Fibroblast of skin of right quadriceps (primary cell): ENCODE data around the gene PPFIBP1.
A peak's percentile ranks its signal among the peaks of the same experiment; 100 is the strongest.
"Not testable (repeated sequence)": the region's sequence is repeated elsewhere in the genome, so short reads cannot be mapped to it uniquely, and the experiment has no call there.

Experiments
- DNase-seq: peaks from one replicate; pipeline ENCODE4 v3.0.0-alpha.2; 2013

Gene PPFIBP1

DNA sequence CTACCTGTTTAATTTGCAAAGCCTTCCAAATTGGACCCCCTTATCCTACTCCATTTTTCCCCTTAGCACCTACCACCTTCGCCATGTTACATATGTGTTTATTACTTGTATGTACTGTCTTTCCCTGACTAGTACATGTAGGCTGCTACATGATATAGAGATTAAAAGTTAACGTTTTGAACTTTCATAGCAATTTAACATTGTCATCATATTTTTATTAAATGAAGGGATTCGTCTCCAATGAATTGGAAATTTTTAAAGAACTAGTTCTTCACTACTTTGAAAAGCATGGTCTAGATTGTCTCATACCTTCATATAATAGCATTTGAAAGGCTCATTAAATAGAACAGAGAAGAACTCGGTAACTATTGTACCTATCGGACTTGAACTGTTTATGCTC, 107.4 kb downstream of the PPFIBP1 start:
- DNase-seq = no peak

GRCh38 chr12:27631813-27632491, 107.9 kb downstream of the PPFIBP1 start:
- DNase-seq = no peak

GRCh38 chr12:27635349-27635972, 111.5 kb downstream of the PPFIBP1 start:
- peak; percentile 69 for DNase-seq

- DNase-seq = not testable (repeated sequence)
These were observed 112.6 kb downstream of the PPFIBP1 start for GRCh38 chr12:27636569-27636968.

DNA sequence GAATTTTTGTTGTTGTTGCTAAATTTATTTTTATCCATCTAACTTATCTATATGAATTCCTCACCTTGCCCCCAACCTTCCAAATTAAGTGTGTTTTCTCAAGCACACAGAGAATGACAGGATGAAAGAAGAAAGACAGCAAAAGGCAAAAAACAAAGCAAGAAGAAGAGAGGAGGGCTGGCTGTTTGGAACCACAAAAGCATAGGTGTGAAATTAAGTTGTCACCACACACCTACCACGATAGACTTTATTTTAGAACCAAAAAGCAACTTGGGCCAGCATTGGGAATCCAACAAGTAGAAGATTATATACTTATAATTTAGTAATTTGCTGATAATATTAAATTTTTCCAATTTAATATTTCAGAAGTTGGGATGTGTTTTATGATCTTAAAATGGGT, 113.5 kb downstream of the PPFIBP1 start:
- DNase-seq = no peak

DNA sequence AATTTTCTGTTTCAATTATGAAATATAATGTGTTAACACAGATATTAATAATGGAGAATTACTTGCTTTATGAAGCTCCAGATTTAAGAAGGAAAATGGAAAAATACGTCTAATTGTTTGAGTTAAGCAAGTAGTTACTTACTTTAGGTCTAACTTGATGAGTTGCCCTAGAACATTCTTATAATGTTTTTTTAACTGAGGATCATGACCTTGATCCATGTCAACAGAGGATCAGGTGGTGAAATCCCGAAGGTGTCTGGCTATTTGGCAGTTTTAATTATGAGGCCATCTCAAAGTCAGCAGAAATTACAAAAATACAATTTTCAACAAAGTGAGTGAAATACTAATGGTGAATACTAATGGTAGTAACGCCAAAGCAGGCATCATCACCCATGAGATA, 115.3 kb downstream of the PPFIBP1 start:
- DNase-seq = no peak

GRCh38 chr12:27640566-27641200, 116.7 kb downstream of the PPFIBP1 start:
- DNase-seq = not testable (repeated sequence)

- DNase-seq = not testable (repeated sequence)
These were observed 118.4 kb downstream of the PPFIBP1 start for GRCh38 chr12:27642361-27642760.

GRCh38 chr12:27642892-27643291, 118.9 kb downstream of the PPFIBP1 start:
- DNase-seq = not testable (repeated sequence)

DNA sequence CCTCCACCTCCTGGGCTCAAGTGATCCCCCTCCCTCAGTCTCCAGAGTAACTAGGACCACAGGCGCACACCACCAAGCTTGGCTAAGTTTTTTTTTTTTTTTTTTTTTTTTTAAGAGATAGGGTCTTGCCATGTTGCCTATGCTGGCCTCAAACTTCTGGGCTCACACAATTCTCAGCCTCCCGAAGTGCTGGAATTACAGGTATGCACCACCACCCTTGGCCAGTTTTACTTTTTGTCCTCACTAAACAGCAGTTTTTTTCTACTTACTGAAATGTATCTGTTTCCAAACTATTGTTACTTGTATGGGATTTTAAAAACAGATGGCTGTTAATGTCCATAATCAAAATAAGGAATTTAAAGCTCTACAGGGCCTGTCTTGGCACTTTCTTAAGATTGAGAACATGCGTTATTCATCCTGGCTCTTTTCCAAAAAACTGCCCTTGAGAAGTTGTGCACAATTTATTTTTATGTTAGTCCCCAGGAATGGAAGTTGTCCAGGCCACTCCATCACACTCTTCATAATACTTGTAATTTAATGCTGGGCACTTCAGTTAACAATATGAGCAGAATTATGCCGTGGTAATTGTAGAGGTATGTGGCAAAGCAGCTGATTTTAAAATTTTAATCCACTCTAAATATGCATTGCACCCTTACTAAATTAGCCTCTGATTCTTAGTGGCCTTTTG, 120.3 kb downstream of the PPFIBP1 start:
- DNase-seq = peak; percentile 56

DNA sequence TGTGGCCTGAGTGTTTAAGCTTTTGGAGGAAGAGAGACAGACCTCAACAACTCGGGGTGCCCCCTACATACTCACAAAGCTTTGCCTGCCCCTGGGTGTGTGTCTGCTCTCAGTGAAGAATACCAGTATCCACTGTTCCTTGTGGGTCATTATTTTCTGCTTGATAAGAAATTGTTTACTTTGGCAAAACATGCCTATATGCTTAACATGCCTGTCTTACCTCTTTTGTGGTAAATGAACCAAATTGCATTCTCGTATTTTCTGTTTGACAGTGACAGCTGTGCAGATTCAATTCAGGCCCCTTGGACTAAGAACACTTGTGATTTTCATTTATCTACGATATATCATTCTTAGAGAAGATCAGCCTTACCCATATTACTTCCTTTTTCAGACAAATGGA, 121.7 kb downstream of the PPFIBP1 start:
- DNase-seq = no peak

DNA sequence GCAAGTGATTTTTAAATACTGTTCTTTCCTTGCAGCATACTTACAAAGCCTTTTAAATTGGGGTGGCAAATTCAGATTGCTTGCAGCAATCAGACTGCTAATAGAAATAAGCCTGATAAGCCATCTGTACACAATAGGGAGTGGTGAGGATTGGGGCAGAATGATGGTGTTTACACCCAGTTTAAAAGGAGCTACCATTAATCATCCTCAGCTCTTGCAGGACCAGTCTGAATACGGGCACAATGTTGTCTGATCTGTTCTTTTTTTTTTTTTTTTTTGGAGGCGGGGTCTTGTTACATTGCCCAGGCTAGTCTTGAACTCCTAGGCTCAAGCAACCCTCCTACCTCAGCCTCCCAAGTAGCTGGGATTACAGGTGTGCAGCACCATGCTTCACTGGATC, 122.1 kb downstream of the PPFIBP1 start:
- no peak for DNase-seq

DNA sequence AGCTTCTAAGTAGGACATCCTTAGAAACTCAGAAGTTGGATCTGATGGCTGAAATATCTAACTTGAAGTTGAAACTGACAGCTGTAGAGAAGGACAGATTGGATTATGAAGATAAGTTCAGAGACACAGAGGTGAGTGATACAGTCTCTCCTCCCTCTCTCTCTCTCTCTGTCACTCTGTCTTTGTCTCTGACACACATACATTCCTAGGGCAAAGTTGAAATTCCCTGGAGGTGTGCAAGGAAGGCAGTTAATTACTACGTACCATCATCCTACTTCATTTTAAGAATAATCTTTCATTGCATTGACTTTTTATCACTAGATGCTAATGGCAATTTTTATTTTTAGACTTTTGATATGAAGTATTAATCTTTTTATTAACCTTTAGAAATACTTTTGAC, 126.0 kb downstream of the PPFIBP1 start:
- DNase-seq = no peak

- DNase-seq = peak; percentile 7
These were observed 127.2 kb downstream of the PPFIBP1 start for GRCh38 chr12:27651201-27651600.

GRCh38 chr12:27652174-27652763, 128.3 kb downstream of the PPFIBP1 start:
- peak; percentile 76 for DNase-seq

GRCh38 chr12:27653661-27654060, 129.7 kb downstream of the PPFIBP1 start:
- no peak for DNase-seq

GRCh38 chr12:27655476-27655875, 131.5 kb downstream of the PPFIBP1 start:
- not testable (repeated sequence) for DNase-seq

DNA sequence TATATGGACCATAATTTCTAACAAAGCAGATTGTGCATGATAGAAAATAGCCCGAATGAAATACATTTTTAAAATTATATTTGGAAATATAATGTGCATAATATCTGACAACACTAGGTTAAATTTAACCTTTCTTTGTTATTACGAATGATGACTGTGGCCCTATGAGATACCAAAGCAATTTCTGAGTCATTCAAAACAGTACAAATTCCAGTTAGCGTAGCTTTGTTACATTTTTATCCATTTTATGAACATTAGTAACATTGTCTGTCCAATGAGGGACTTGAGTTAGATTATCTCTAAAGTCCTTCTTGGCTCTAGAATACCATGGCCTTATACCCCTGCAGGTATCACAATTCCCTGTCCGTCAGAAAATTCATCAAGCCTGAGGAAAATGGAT, 133.3 kb downstream of the PPFIBP1 start:
- peak; percentile 3 for DNase-seq

GRCh38 chr12:27665704-27666103, 141.7 kb downstream of the PPFIBP1 start:
- no peak for DNase-seq

DNA sequence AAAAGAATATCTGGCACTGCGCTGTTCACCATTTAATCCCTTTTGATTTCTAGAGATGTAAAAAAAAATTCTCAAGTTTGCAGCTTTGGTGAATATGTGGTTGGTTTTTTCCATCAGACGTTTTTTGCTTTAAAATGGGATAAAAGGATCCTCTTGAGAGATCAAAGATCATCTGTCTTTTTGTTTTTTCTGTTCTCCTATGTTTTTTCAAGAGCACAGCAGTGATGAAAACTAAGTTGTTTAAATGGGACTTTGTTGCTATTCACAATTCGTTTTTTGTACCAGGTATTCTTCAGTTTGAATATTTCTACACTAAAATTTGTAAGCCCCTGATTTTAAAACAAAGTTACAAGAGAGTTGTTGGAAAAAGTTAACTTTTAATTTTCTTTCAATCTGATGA, 142.5 kb downstream of the PPFIBP1 start:
- DNase-seq = no peak

GRCh38 chr12:27667540-27667939, 143.5 kb downstream of the PPFIBP1 start:
- peak; percentile 32 for DNase-seq

- no peak for DNase-seq
These were observed 148.0 kb downstream of the PPFIBP1 start for GRCh38 chr12:27672051-27672450.

- DNase-seq = no peak
These were observed 148.6 kb downstream of the PPFIBP1 start for GRCh38 chr12:27672643-27673042.
